Erythroblast (primary cell): ENCODE results near the gene CDYL2.

Source experiments
- GATA1 ChIP-seq: IDR thresholded peaks from 2 replicates; pipeline ENCODE4 v1.6.1; 2011; ENCODE audit warnings: low read depth, mild to moderate bottlenecking, control low read depth, low read length, moderate library complexity
- POLR2A ChIP-seq: IDR thresholded peaks from 2 replicates; pipeline ENCODE4 v1.6.1; 2011; ENCODE audit warnings: mild to moderate bottlenecking, low read length

GRCh38 chr16:80596507-80597207, 207.7 kb downstream of the CDYL2 start:
- TF ChIP-seq POLR2A (no peak), GATA1 (no peak)
